Mesenchymal stem cell (in vitro differentiated cells and primary cell): ENCODE measurements around the gene MEIS2.

Experiments
- DNase-seq: peaks from one replicate; pipeline ENCODE4 v3.0.0-alpha.2; 2013
- H2AFZ ChIP-seq: one replicate; pipeline ENCODE4 v1.6.1; 2013; ENCODE audit warnings: low read depth, mild to moderate bottlenecking, control low read depth, inconsistent platforms, low read length, moderate library complexity
- H2AK5ac ChIP-seq: 2 replicates; pipeline ENCODE4 v1.6.1; 2013; ENCODE audit warnings: low read length, moderate library complexity, mild to moderate bottlenecking, inconsistent platforms; ENCODE audit not compliant: severe bottlenecking
- H2BK120ac ChIP-seq: one replicate; pipeline ENCODE4 v1.6.1; 2013; ENCODE audit warnings: low read depth, mild to moderate bottlenecking, inconsistent platforms, low read length, moderate library complexity
- H2BK12ac ChIP-seq, 2 experiments: one replicate each; pipeline ENCODE4 v1.6.1; 2013; ENCODE audit warnings: inconsistent platforms in 2 of 2, low read length in 2 of 2, mild to moderate bottlenecking in 2 of 2, moderate library complexity in 2 of 2, control low read depth in 1 of 2
- H2BK15ac ChIP-seq: one replicate; pipeline ENCODE4 v1.6.1; 2013; ENCODE audit warnings: mild to moderate bottlenecking, low read depth, inconsistent platforms; ENCODE audit not compliant: poor library complexity, severe bottlenecking
- H2BK5ac ChIP-seq: 2 replicates; pipeline ENCODE4 v1.6.1; 2013; ENCODE audit warnings: low read depth, mild to moderate bottlenecking, low read length, control low read depth, inconsistent platforms; ENCODE audit not compliant: poor library complexity, severe bottlenecking
- H3K14ac ChIP-seq, 2 experiments: one replicate each; pipeline ENCODE4 v1.6.1; 2013; ENCODE audit warnings: inconsistent platforms in 2 of 2, low read length in 2 of 2, control low read depth in 1 of 2, mild to moderate bottlenecking in 1 of 2, moderate library complexity in 1 of 2
- H3K18ac ChIP-seq, 2 experiments: one replicate each; pipeline ENCODE4 v1.6.1; 2013; ENCODE audit warnings: inconsistent platforms in 2 of 2, low read length in 2 of 2, control low read depth in 1 of 2, low read depth in 1 of 2, mild to moderate bottlenecking in 1 of 2
- H3K23ac ChIP-seq, 2 experiments: one replicate each; pipeline ENCODE4 v1.6.1; 2013; ENCODE audit warnings: inconsistent platforms in 2 of 2, low read length in 2 of 2, mild to moderate bottlenecking in 2 of 2, moderate library complexity in 2 of 2, control low read depth in 1 of 2
- H3K27ac ChIP-seq: 2 replicates; pipeline ENCODE4 v1.5.1; 2013; ENCODE audit warnings: mild to moderate bottlenecking, moderate library complexity, low read length, control low read depth, inconsistent platforms; ENCODE audit not compliant: poor library complexity, severe bottlenecking
- H3K27me3 ChIP-seq, 2 experiments: 2 replicates each; pipeline versions ENCODE4 v1.6.1 to v1.7.0; 2013; ENCODE audit warnings: low read length in 2 of 2, mild to moderate bottlenecking in 2 of 2, moderate library complexity in 2 of 2, control low read depth in 1 of 2, inconsistent platforms in 1 of 2; ENCODE audit not compliant: control insufficient read depth in 1 of 2, insufficient read depth in 1 of 2
- H3K36me3 ChIP-seq, 2 experiments: 2 replicates each; pipeline versions ENCODE4 v1.6.1 to v1.7.0; 2013; ENCODE audit warnings: low read length in 2 of 2, control low read depth in 1 of 2, inconsistent platforms in 1 of 2, low read depth in 1 of 2, mild to moderate bottlenecking in 1 of 2; ENCODE audit not compliant: insufficient read depth in 2 of 2, control insufficient read depth in 1 of 2
- H3K4ac ChIP-seq, 2 experiments: one replicate each; pipeline ENCODE4 v1.6.1; 2013; ENCODE audit warnings: inconsistent platforms in 2 of 2, low read length in 2 of 2, mild to moderate bottlenecking in 2 of 2, moderate library complexity in 2 of 2, control low read depth in 1 of 2, low read depth in 1 of 2
- H3K4me1 ChIP-seq: 2 replicates; pipeline ENCODE4 v1.6.1; 2013; ENCODE audit warnings: low read depth, low read length, control low read depth; ENCODE audit not compliant: control insufficient read depth, insufficient read depth
- H3K4me2 ChIP-seq: 2 replicates; pipeline ENCODE4 v1.6.1; 2013; ENCODE audit warnings: low read length, mild to moderate bottlenecking, inconsistent platforms; ENCODE audit not compliant: poor library complexity, severe bottlenecking
- H3K4me3 ChIP-seq, 2 experiments: 2 replicates each; pipeline versions ENCODE4 v1.5.1 to v1.7.0; 2013; ENCODE audit warnings: low read length in 2 of 2, mild to moderate bottlenecking in 2 of 2, control low read depth in 1 of 2, low read depth in 1 of 2; ENCODE audit not compliant: insufficient read depth in 1 of 2
- H3K79me1 ChIP-seq: replicated peaks from 2 replicates; pipeline ENCODE4 v1.6.1; 2013; ENCODE audit warnings: mild to moderate bottlenecking, control low read depth, low read length, inconsistent platforms; ENCODE audit not compliant: poor library complexity, severe bottlenecking
- H3K9ac ChIP-seq: 2 replicates; pipeline ENCODE4 v1.7.0; 2013; ENCODE audit warnings: mild to moderate bottlenecking, low read length, moderate library complexity
- H3K9me3 ChIP-seq: 2 replicates; pipeline ENCODE4 v1.7.0; 2013; ENCODE audit warnings: mild to moderate bottlenecking, low read length; ENCODE audit not compliant: control insufficient read depth
- H4K8ac ChIP-seq: one replicate; pipeline ENCODE4 v1.6.1; 2013; ENCODE audit warnings: inconsistent platforms, mild to moderate bottlenecking, low read length, moderate library complexity
- H4K91ac ChIP-seq: one replicate; pipeline ENCODE4 v1.6.1; 2013; ENCODE audit warnings: mild to moderate bottlenecking, low read length, inconsistent platforms
- whole genome bisulfite sequencing: methylation state at CpG from one replicate; pipeline ENCODE4 v1.1.7; 2013; ENCODE audit warnings: mixed read lengths; 5-methylcytosine and 5-hydroxymethylcytosine counted together

MEIS2 gene

DNA sequence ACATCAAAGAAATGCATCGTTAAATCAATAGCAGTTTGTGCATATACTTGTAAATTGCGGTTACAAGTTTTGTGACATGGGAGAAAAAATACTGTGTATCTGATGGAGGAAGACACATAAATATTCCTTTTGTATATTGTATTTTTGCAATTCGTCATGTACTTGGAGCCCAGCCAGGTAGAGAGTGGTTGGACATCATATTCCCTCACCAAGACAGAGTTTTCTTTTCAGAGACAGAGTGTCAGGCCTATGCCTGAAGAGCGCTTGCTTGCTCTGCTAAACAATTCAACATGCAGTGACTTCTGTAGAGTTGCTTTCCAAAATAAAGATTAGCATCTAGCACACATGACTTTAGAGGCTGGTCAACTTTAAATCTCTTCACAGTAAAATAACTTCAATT, 24.8 kb upstream of the MEIS2 start:
- H3K36me3 ChIP-seq: no peaks in the 10 kb centered on the region
- WGBS: 65% methylated on average over 4 of the region's 4 CpGs
- H3K23ac ChIP-seq: no peak overlapping the region
- H3K4me2 ChIP-seq: no peak overlapping the region
- H3K9me3 ChIP-seq: no peaks in the 10 kb centered on the region
- H3K27ac ChIP-seq: no peak overlapping the region
- no peaks in the 10 kb centered on the region for H3K79me1 ChIP-seq
- no peak overlapping the region for H2BK15ac ChIP-seq
- H3K27me3 ChIP-seq: no peaks in the 10 kb centered on the region
- no peak overlapping the region for H2AFZ ChIP-seq
- H3K9ac ChIP-seq: no peak overlapping the region
- H4K91ac ChIP-seq: no peak overlapping the region
- H4K8ac ChIP-seq: no peak overlapping the region
- no peak overlapping the region for H2BK120ac ChIP-seq
- no peak overlapping the region for H3K14ac ChIP-seq
- no peaks in the 10 kb centered on the region for H3K4me1 ChIP-seq
- no peak overlapping the region for H2AK5ac ChIP-seq
- no peak overlapping the region for H3K18ac ChIP-seq
- H2BK5ac ChIP-seq: no peak overlapping the region
- no peak overlapping the region for H3K4ac ChIP-seq
- no peak overlapping the region for H3K4me3 ChIP-seq
- peak; percentile 68 for DNase-seq
- H2BK12ac ChIP-seq: no peak overlapping the region

DNA sequence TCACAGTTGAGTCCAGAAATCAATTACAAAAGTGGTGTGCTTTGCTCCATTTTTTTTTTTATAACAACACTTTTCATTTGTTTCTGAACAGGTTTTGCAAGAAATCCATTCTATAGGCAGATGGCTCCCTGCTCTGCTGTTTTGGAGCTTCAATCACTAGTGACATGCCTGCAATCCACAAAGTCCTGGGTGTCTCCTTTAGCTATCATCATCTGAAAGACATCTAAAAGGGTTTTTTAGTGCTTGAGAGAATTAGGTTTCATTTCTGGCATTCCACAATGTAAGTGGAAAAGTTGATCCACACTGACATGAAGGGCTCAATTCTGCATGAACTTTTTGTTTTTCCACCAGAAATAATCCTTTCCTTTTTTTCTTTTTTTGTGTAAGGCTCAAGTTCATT, 24.0 kb upstream of the MEIS2 start:
- no peak overlapping the region for H2BK5ac ChIP-seq
- H3K9ac ChIP-seq: no peak overlapping the region
- no peak overlapping the region for H2AFZ ChIP-seq
- H3K4me1 ChIP-seq: no peaks in the 10 kb centered on the region
- no peak overlapping the region for H4K91ac ChIP-seq
- H3K18ac ChIP-seq: no peak overlapping the region
- no peak overlapping the region for H2BK15ac ChIP-seq
- H3K36me3 ChIP-seq: no peaks in the 10 kb centered on the region
- H3K27ac ChIP-seq: no peak overlapping the region
- no peaks in the 10 kb centered on the region for H3K9me3 ChIP-seq
- no peak overlapping the region for H2AK5ac ChIP-seq
- H3K27me3 ChIP-seq: no peaks in the 10 kb centered on the region
- no peak overlapping the region for H3K4me3 ChIP-seq
- H3K14ac ChIP-seq: no peak overlapping the region
- no peak overlapping the region for H3K4ac ChIP-seq
- H2BK12ac ChIP-seq: no peak overlapping the region
- H4K8ac ChIP-seq: no peak overlapping the region
- H2BK120ac ChIP-seq: no peak overlapping the region
- no peak overlapping the region for H3K4me2 ChIP-seq
- no peak for DNase-seq
- H3K23ac ChIP-seq: no peak overlapping the region
- no peaks in the 10 kb centered on the region for H3K79me1 ChIP-seq

DNA sequence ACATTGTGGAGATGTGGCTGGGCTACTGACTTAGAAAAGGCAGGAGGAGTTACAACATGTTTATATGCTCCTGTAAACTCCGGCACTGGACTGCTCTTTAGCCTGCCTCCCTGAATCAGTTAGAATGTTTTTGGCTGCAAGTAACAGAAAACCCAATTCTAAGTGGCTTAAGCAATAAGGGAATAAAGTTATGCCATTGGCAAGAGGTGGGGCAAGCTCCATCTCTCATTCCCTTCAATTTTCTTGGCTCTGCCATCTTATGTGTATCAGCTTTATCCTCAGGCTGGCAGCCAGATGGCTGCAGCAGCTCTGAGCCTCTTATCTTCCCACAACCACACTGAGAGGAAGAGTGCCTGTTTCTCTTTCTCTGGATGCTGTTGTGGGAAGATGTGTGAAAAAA, 22.4 kb upstream of the MEIS2 start:
- H2BK12ac ChIP-seq: no peak overlapping the region
- no peak overlapping the region for H3K23ac ChIP-seq
- H3K27ac ChIP-seq: no peak overlapping the region
- no peaks in the 10 kb centered on the region for H3K79me1 ChIP-seq
- no peak for DNase-seq
- no peak overlapping the region for H2BK120ac ChIP-seq
- H4K8ac ChIP-seq: no peak overlapping the region
- no peaks in the 10 kb centered on the region for H3K36me3 ChIP-seq
- H3K9ac ChIP-seq: no peak overlapping the region
- no peaks in the 10 kb centered on the region for H3K27me3 ChIP-seq
- no peak overlapping the region for H3K4me3 ChIP-seq
- no peaks in the 10 kb centered on the region for H3K9me3 ChIP-seq
- H2AK5ac ChIP-seq: no peak overlapping the region
- WGBS: 93% methylated on average over 1 of the region's 1 CpG
- no peak overlapping the region for H2BK15ac ChIP-seq
- H2AFZ ChIP-seq: no peak overlapping the region
- no peak overlapping the region for H2BK5ac ChIP-seq
- no peak overlapping the region for H3K4me2 ChIP-seq
- H3K4me1 ChIP-seq: no peaks in the 10 kb centered on the region
- no peak overlapping the region for H4K91ac ChIP-seq
- no peak overlapping the region for H3K4ac ChIP-seq
- no peak overlapping the region for H3K14ac ChIP-seq
- no peak overlapping the region for H3K18ac ChIP-seq

DNA sequence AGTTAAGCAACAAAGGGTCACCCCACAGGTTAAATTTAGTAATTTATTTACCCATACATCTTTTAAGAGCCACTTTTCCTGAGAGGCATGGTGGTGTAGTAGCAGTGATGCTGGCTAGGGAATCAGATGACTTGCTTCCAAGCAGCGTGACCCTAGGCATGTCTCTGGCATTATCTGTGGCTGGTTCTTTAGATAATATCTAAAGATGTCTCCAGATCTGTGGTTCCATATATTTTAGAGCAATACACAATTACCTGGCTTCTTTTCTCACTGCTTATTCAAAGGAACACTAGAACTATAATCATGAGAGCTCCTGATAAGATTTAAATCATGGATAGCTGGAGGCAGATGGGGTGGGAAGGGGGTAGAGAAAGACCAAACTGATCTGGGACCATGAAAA, 21.1 kb upstream of the MEIS2 start:
- no peak overlapping the region for H3K4me2 ChIP-seq
- H3K27me3 ChIP-seq: no peaks in the 10 kb centered on the region
- H2BK12ac ChIP-seq: no peak overlapping the region
- H3K18ac ChIP-seq: no peak overlapping the region
- no peaks in the 10 kb centered on the region for H3K9me3 ChIP-seq
- no peak overlapping the region for H2AK5ac ChIP-seq
- no peak overlapping the region for H4K8ac ChIP-seq
- WGBS: no CpG with 5 or more reads among the region's 1 CpG
- no peaks in the 10 kb centered on the region for H3K79me1 ChIP-seq
- H2BK15ac ChIP-seq: no peak overlapping the region
- no peak overlapping the region for H3K4me3 ChIP-seq
- no peak overlapping the region for H2BK120ac ChIP-seq
- no peak for DNase-seq
- H3K36me3 ChIP-seq: no peaks in the 10 kb centered on the region
- H3K14ac ChIP-seq: no peak overlapping the region
- no peak overlapping the region for H2AFZ ChIP-seq
- no peak overlapping the region for H3K4ac ChIP-seq
- no peak overlapping the region for H3K23ac ChIP-seq
- no peak overlapping the region for H2BK5ac ChIP-seq
- no peak overlapping the region for H4K91ac ChIP-seq
- no peaks in the 10 kb centered on the region for H3K4me1 ChIP-seq
- no peak overlapping the region for H3K27ac ChIP-seq
- H3K9ac ChIP-seq: no peak overlapping the region
